Natural killer cell (primary cell): ENCODE measurements around the gene THG1L. TPM values are rescaled to one million over a fixed set of nuclear protein-coding genes. Genes with fewer than 3 reads are reported as not detected.
A peak's percentile ranks its signal among the peaks of the same experiment; 100 is the strongest.

Source experiments
- ATAC-seq, 3 donors: fragments of 150-1000 bp in 2 of 3; fragments of 200-7000 bp in 1 of 3; cut with Tn5 transposase; 1 replicate in 1 of 3; 2 replicates in 2 of 3; pipeline ENCODE4 v1.10.0; 2021; ENCODE audit warnings: mild to moderate bottlenecking in 2 of 3, moderate library complexity in 2 of 3
- DNase-seq, 2 donors: peaks; one replicate each; pipeline versions ENCODE4 v3.0.0 to v3.0.0-alpha.2; 2013 to 2021; ENCODE audit warnings: mixed read lengths in 1 of 2
- H3K27ac ChIP-seq: one replicate; pipeline ENCODE4 v1.5.1; 2013; ENCODE audit warnings: mild to moderate bottlenecking, low read length
- H3K27me3 ChIP-seq: one replicate; pipeline ENCODE4 v1.6.1; 2013; ENCODE audit warnings: low read length; ENCODE audit not compliant: control insufficient read depth, insufficient read depth
- H3K36me3 ChIP-seq: one replicate; pipeline ENCODE4 v1.6.1; 2013; ENCODE audit warnings: low read length; ENCODE audit not compliant: control insufficient read depth, insufficient read depth
- H3K4me1 ChIP-seq: one replicate; pipeline ENCODE4 v1.6.1; 2013; ENCODE audit warnings: low read length; ENCODE audit not compliant: control insufficient read depth, insufficient read depth
- H3K4me3 ChIP-seq: one replicate; pipeline ENCODE4 v1.5.1; 2013; ENCODE audit warnings: low read length
- H3K9me3 ChIP-seq: one replicate; pipeline ENCODE4 v1.6.1; 2013; ENCODE audit warnings: low read length; ENCODE audit not compliant: control insufficient read depth, insufficient read depth
- H3K27ac Mint-ChIP-seq, 2 donors: one replicate each; pipeline ENCODE4 v1.8.0; 2022; ENCODE audit warnings: mild to moderate bottlenecking in 2 of 2, mixed read lengths in 2 of 2, moderate library complexity in 1 of 2
- H3K27me3 Mint-ChIP-seq, 2 donors: one replicate each; pipeline ENCODE4 v1.8.0; 2022; ENCODE audit warnings: low read depth in 2 of 2, mixed read lengths in 2 of 2
- H3K36me3 Mint-ChIP-seq: one replicate; pipeline ENCODE4 v1.8.0; 2022; ENCODE audit warnings: mixed read lengths
- H3K4me1 Mint-ChIP-seq, 2 donors: one replicate each; pipeline ENCODE4 v1.8.0; 2022; ENCODE audit warnings: mixed read lengths in 2 of 2
- H3K4me3 Mint-ChIP-seq: one replicate; pipeline ENCODE4 v1.8.0; 2022; ENCODE audit warnings: mild to moderate bottlenecking, moderate library complexity, mixed read lengths
- H3K9me3 Mint-ChIP-seq, 2 donors: one replicate each; pipeline ENCODE4 v1.8.0; 2022; ENCODE audit warnings: mixed read lengths in 2 of 2
- WGBS: methylation state at CpG from one replicate; pipeline ENCODE4 v1.1.7; 2013; ENCODE audit warnings: missing lambda C conversion rate; ENCODE audit not compliant: insufficient coverage; 5-methylcytosine and 5-hydroxymethylcytosine counted together
- intact Hi-C: fragments of 100-400 bp; cut with micrococcal nuclease; formaldehyde crosslinking; loops from one replicate; pipeline ENCODE4 v1.14.2; 2022
- total RNA-seq, 4 donors: library from RNA; stranded (reverse); fragments of 120-200 nt in 1 of 4; gene quantifications; one replicate each; pipeline versions ENCODE4 v1.2.3 to v1.2.4, GENCODE V29; 2013 to 2022
- TF ChIP-seq, protein P1 (sequence below): fragments of 200-600 bp; IDR thresholded peaks from one replicate; pipeline ENCODE4 v1.8.0; 2022; ENCODE audit warnings: antibody characterized with exemption

The THG1L gene
- total RNA-seq, 3 donors from 2014 or later (not counting 1 experiment from before 2014, with no cell fraction given) = 3.1 to 4.7 (median 3.5) TPM

DNA sequence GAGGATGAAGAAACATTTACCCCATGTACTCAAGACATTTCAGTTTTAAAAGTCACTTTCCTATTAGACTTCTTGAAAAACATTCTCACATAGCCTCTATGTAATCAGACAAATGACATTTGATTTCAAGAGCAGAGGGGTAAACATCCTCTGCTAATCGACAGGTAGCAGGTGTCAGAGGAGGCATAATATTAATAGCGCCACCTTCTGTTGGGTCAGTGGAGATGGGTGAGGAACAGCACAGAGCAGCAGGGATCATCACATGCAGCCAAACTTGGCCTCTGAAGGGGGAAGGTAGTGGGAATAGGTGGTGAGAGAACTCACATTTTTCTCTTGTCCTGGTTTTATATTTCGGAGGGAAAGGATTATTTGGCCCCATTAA, 9.0 kb downstream of the THG1L start:
- DNase-seq (peak in 1 of 2 donors; percentile 61), ATAC-seq (no peak)
- no peaks in the 10 kb centered on the region for H3K9me3 ChIP-seq
- H3K27me3 ChIP-seq = no peaks in the 10 kb centered on the region
- Mint-ChIP-seq H3K4me3 (no peak overlapping the region), H3K4me1 (peaks cover 12 to 20% of the 10 kb centered on the region in 2 donors), H3K36me3 (no peaks in the 10 kb centered on the region), H3K9me3 (no peaks in the 10 kb centered on the region), H3K27me3 (no peaks in the 10 kb centered on the region), H3K27ac (no peak overlapping the region)
- peaks cover 12% of the 10 kb centered on the region for H3K4me1 ChIP-seq
- intact Hi-C loops = loop anchor here (5.0 kb wide), 1 partner anchor 68 kb away; the partner anchor contains the start of gene C5orf52
- peaks cover 4% of the 10 kb centered on the region for H3K36me3 ChIP-seq
- 73% methylated on average over 3 of the region's 3 CpGs for WGBS
- TF ChIP-seq, protein P1, sequence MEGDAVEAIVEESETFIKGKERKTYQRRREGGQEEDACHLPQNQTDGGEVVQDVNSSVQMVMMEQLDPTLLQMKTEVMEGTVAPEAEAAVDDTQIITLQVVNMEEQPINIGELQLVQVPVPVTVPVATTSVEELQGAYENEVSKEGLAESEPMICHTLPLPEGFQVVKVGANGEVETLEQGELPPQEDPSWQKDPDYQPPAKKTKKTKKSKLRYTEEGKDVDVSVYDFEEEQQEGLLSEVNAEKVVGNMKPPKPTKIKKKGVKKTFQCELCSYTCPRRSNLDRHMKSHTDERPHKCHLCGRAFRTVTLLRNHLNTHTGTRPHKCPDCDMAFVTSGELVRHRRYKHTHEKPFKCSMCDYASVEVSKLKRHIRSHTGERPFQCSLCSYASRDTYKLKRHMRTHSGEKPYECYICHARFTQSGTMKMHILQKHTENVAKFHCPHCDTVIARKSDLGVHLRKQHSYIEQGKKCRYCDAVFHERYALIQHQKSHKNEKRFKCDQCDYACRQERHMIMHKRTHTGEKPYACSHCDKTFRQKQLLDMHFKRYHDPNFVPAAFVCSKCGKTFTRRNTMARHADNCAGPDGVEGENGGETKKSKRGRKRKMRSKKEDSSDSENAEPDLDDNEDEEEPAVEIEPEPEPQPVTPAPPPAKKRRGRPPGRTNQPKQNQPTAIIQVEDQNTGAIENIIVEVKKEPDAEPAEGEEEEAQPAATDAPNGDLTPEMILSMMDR = no peak
- no peak overlapping the region for H3K27ac ChIP-seq
- H3K4me3 ChIP-seq = no peak overlapping the region

DNA sequence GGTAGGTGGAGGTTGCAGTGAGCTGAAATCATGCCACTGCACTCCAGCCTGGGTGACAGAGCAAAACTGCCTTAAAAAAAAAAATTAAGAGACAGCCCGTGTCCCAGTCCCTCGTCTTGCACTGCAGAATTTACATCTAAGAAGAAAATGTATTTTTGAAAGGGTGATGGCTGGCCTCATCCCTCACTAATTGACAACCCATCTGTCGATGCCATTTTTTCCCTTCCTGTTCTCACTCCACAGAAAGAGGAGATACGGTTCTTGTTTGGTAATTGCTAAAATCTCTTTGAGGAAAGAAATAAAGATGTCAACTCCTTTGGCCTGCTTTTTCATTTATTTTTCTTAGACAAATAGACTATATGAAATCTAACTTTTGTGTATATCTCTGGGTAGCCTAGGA, 9.9 kb downstream of the THG1L start:
- no CpG with 5 or more reads among the region's 4 CpGs for WGBS
- Histone ChIP-seq H3K4me3 (no peak overlapping the region), H3K27ac (no peak overlapping the region), H3K9me3 (no peaks in the 10 kb centered on the region), H3K36me3 (no peaks in the 10 kb centered on the region), H3K27me3 (no peaks in the 10 kb centered on the region), H3K4me1 (peaks cover 12% of the 10 kb centered on the region)
- Mint-ChIP-seq H3K4me3 (no peak overlapping the region), H3K27ac (no peak overlapping the region), H3K36me3 (no peaks in the 10 kb centered on the region), H3K4me1 (peaks cover 16 to 24% of the 10 kb centered on the region in 2 donors), H3K9me3 (no peaks in the 10 kb centered on the region), H3K27me3 (no peaks in the 10 kb centered on the region)
- TF ChIP-seq, protein P1 = no peak
- DNase-seq (no peak), ATAC-seq (no peak)
- intact Hi-C loops = loop anchor here (5.0 kb wide), 1 partner anchor 69 kb away; the partner anchor contains the start of gene C5orf52

DNA sequence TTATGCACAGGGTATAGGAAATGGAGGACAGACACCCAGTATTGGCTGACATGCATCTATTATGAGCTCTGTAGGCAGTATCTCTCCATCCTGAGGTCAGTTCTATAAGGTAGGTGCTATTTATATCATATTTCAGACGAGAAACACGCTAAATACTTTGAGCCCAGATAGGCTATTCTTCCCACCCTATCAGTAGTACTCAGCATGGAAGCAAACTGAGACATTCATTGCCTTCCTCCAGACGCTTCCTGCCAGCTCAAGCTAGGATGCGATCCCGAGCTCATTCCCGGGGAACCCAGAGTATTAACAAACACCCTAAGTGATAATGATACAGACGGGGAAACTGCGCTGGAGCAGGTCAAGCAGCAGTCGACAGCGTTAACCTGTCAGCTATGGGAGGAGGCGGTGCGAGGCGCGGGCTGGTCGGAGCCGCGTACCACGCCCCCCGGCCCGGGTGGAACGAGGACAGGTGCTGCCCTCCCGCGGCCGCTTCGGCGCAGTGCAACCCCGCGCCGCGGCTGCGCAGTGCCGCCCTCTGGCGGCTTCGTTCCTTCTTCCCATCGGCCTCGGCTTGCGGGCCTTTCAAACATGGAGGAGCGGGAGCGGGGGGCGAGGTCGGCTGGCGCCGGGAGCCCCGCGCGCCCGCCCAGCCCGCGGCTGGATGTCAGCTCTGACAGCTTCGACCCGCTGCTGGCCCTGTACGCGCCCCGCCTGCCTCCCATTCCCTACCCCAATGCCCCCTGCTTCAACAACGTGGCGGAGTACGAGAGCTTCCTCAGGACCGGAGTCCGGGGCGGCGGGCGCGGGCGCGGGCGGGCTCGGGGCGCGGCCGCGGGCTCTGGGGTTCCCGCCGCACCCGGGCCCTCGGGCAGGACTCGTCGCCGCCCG, 12.2 kb downstream of the THG1L start, which contains the start of gene LSM11:
Gene LSM11 (plus strand): TSS at position 550 of the 888 bp plus-strand sequence. CDS start 39 bp downstream, at position 589.
- ATAC-seq (peak; percentile 98 to 100 (median 98)), DNase-seq (peak; percentile 93 to 94)
- H3K27me3 ChIP-seq = no peaks in the 10 kb centered on the region
- intact Hi-C loops = loop anchor here (1.0 to 5.0 kb wide), 4 partner anchors 12 to 415 kb away; partner anchors contain the start of genes C5orf52 and THG1L
- Mint-ChIP-seq H3K4me3 (peak within 1 kb of the TSS; percentile 96), H3K36me3 (no peaks in the 10 kb centered on the region), H3K27ac (peak within 1 kb of the TSS; percentile 36 to 70), H3K27me3 (no peaks in the 10 kb centered on the region), H3K4me1 (peaks cover 16 to 24% of the 10 kb centered on the region in 2 donors), H3K9me3 (no peaks in the 10 kb centered on the region)
- peak within 1 kb of the TSS; percentile 49 for H3K4me3 ChIP-seq
- H3K27ac ChIP-seq = no peak within 1 kb of the TSS
- TF ChIP-seq, protein P1 = peak; percentile 100
- no peaks in the 10 kb centered on the region for H3K36me3 ChIP-seq
- no peaks in the 10 kb centered on the region for H3K9me3 ChIP-seq
- H3K4me1 ChIP-seq = peaks cover 12% of the 10 kb centered on the region
- WGBS = under 1% methylated on average over 79 of the region's 79 CpGs
